ENCODE measurements around the gene CMIP.
"Not testable (repeated sequence)": the region's sequence is repeated elsewhere in the genome, so short reads cannot be mapped to it uniquely, and the experiment has no call there.

Gene CMIP

GRCh38 chr16:81444448-81445121 lies at the start of gene CMIP:
CMIP (plus strand) TSS chr16:81444808.
- DNase-seq, result peak; percentile 62 to 75

- DNase-seq, result no peak
Measured at GRCh38 chr16:81394966-81395655, 49.5 kb upstream of the CMIP start.

GRCh38 chr16:81397058-81397878 lies 47.3 kb upstream of the CMIP start:
- no peak for DNase-seq

GRCh38 chr16:81397879-81398520 lies 46.6 kb upstream of the CMIP start:
- DNase-seq, result no peak

GRCh38 chr16:81399909-81400308 lies 44.7 kb upstream of the CMIP start:
- no peak for DNase-seq

GRCh38 chr16:81401035-81401950 lies 43.3 kb upstream of the CMIP start:
- no peak for DNase-seq

GRCh38 chr16:81403208-81403600 lies 41.4 kb upstream of the CMIP start:
- no peak for DNase-seq

GRCh38 chr16:81403601-81404391 lies 40.8 kb upstream of the CMIP start:
- peak; percentile 39 to 73 for DNase-seq

- DNase-seq, result not testable (repeated sequence)
Measured at GRCh38 chr16:81405002-81405401, 39.6 kb upstream of the CMIP start.

- DNase-seq, result no peak
Measured at GRCh38 chr16:81405702-81406113, 38.9 kb upstream of the CMIP start.

GRCh38 chr16:81408409-81408950 lies 36.1 kb upstream of the CMIP start:
- DNase-seq, result no peak

GRCh38 chr16:81409016-81409556 lies 35.5 kb upstream of the CMIP start:
- DNase-seq, result no peak

GRCh38 chr16:81410643-81411293 lies 33.8 kb upstream of the CMIP start:
- no peak for DNase-seq

- no peak for DNase-seq
Measured at GRCh38 chr16:81413245-81413990, 31.2 kb upstream of the CMIP start.

- DNase-seq, result no peak
Measured at GRCh38 chr16:81415751-81416150, 28.9 kb upstream of the CMIP start.

GRCh38 chr16:81416749-81417148 lies 27.9 kb upstream of the CMIP start:
- DNase-seq, result no peak

GRCh38 chr16:81417210-81417609 lies 27.4 kb upstream of the CMIP start:
- no peak for DNase-seq

GRCh38 chr16:81419806-81420205 lies 24.8 kb upstream of the CMIP start:
- no peak for DNase-seq

- no peak for DNase-seq
Measured at GRCh38 chr16:81421126-81421525, 23.5 kb upstream of the CMIP start.
